Measurements from ENCODE around the gene LPCAT1.

DNA sequence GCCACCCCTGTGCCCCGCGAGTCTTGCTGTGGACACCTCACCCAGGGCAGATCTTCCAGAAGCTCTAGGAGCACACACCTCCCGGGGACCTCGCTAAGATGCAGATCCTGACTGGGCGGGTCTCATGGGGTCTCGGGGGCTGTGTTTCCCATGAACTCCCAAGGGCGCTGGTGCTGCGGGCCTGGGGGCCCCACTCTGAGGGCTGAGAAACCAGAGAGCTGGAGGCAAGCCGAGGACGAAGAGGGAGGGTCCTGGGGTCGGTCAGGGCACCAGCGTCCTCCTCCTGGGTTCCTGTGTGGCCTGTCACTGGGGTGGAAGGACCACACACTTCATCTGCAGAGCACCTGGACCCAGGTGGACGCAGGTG, 108.7 kb downstream of the LPCAT1 start:
- TF ChIP-seq, protein P1, sequence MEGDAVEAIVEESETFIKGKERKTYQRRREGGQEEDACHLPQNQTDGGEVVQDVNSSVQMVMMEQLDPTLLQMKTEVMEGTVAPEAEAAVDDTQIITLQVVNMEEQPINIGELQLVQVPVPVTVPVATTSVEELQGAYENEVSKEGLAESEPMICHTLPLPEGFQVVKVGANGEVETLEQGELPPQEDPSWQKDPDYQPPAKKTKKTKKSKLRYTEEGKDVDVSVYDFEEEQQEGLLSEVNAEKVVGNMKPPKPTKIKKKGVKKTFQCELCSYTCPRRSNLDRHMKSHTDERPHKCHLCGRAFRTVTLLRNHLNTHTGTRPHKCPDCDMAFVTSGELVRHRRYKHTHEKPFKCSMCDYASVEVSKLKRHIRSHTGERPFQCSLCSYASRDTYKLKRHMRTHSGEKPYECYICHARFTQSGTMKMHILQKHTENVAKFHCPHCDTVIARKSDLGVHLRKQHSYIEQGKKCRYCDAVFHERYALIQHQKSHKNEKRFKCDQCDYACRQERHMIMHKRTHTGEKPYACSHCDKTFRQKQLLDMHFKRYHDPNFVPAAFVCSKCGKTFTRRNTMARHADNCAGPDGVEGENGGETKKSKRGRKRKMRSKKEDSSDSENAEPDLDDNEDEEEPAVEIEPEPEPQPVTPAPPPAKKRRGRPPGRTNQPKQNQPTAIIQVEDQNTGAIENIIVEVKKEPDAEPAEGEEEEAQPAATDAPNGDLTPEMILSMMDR (IDR thresholded peaks at IDR 0.05) = no peak
- no peak for TF ChIP-seq POLR2AphosphoS5 (IDR thresholded peaks at IDR 0.05)
- no peak for TF ChIP-seq POLR2A (IDR thresholded peaks at IDR 0.05)

Data from breast epithelium (tissue), 3 donors.